GM19025 (cell line): ENCODE data around the gene KDR.

Experiments
- ATAC-seq: cut with Tn5 transposase; IDR thresholded peaks from one replicate; pipeline ENCODE4 v1.9.1; 2021; ENCODE audit warnings: mild to moderate bottlenecking, low read depth, moderate library complexity; ENCODE audit not compliant: unreplicated experiment

The KDR gene

GRCh38 chr4:55125087-55125721, at the start of gene KDR:
Gene KDR, minus strand, starts transcription at chr4:55125595. Its CDS starts 302 bp downstream, at chr4:55125293.
- ATAC-seq: no peak

- no peak for ATAC-seq
Observed at GRCh38 chr4:55173580-55173979, 48.2 kb upstream of the KDR start.

GRCh38 chr4:55172694-55173287, 47.4 kb upstream of the KDR start:
- ATAC-seq: no peak

DNA sequence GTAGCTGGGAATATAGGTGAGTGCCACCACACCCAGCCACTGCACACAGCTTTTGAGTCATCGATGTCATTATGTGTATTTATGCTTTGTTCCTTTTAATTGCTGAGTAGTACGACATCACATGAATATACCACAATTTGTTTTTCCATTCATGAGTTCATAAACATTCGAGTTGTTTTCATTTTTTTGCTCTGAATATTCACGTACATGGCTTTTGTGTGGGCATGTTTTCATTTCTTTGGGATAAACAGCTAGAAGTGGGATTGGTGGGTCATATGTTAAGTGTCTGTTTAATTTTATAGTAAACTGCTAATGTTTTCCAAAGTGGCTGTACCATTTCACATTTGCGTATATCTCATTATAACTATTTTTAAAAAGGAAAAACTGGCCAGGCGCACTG, 45.1 kb upstream of the KDR start:
- ATAC-seq: no peak

GRCh38 chr4:55169352-55169961, 44.1 kb upstream of the KDR start:
- no peak for ATAC-seq

DNA sequence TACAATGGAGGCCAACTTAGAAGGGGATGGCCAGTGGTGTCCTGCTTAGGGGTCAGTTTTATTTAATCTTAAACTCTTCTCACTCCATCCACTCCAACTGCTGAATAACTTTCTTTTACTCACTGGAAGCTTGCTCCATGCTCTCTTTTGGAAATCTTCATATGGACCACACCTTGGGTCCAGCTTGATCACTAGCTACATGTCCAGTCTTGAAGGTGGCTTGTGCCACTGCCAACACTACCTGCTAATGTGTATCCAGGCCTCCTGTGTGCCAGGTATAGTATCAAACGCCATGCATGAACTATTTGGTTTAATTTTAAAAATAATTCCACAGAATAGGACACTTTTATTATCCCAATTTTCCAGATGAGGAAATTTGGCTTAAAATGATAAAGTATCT, 37.0 kb upstream of the KDR start:
- no peak for ATAC-seq

- ATAC-seq: no peak
Observed at GRCh38 chr4:55161739-55162138, 36.3 kb upstream of the KDR start.

GRCh38 chr4:55159851-55160250, 34.5 kb upstream of the KDR start:
- ATAC-seq: no peak

DNA sequence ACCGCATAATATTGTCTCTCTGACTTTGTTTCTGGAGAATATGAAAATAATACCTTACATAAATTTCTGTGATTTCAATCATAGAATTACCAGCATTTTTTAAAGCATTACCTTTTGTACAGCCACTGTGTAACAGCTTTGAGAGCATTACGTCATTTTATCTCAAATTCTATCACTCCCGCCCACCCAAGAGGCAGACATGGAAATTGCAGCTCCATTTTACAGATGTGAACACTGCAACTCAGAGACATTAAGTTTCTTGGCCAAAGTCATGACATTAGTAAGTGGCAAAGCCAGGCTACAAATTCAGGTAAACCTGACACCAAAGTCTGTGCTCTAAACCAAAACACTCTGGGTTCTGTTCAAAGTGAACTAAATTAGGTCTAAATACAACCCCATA, 33.6 kb upstream of the KDR start:
- no peak for ATAC-seq

- ATAC-seq: no peak
Observed at GRCh38 chr4:55157559-55158277, 32.3 kb upstream of the KDR start.

- no peak for ATAC-seq
Observed at GRCh38 chr4:55154933-55155332, 29.5 kb upstream of the KDR start.

GRCh38 chr4:55154290-55154880, 29.0 kb upstream of the KDR start:
- ATAC-seq: no peak

DNA sequence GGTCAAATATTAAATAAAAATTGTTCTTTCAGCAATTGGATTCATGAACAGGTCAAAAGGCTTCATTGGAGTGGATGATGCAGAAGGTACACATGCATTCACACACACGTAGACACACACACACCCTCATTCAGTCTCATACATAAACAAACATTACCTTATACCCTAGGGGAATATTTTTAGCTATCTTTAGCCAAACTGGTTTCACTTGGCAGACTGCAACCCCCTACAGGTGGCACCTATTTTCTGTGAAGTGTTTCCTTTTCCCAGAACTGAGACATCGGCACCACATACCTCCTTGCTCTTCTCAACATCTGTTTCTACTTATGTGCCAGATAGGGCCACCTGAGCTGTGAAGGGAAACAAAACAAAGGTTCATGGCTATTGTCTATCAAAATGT, 18.5 kb upstream of the KDR start:
- no peak for ATAC-seq

- ATAC-seq: no peak
Observed at GRCh38 chr4:55138367-55138766, 13.0 kb upstream of the KDR start.

GRCh38 chr4:55136634-55137033, 11.2 kb upstream of the KDR start:
- ATAC-seq: no peak

DNA sequence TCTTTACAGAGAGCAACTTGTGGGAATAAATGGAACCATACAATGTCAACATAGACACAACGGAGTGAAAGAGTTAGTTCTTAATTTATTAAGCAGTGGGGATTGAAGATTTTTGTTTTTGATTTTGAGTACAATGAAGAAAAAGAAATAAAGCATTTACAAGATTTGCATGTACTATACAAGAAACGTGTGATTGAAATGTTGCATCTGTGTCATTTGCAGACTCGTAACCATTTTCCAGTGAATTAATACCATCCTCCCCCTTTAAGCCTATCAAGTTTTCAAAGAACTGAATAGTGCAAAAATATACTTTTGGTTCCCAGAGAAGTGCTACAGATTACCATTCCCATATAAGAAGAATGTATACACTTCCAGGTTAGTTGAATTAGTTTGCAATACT, 8.6 kb upstream of the KDR start:
- ATAC-seq: no peak

DNA sequence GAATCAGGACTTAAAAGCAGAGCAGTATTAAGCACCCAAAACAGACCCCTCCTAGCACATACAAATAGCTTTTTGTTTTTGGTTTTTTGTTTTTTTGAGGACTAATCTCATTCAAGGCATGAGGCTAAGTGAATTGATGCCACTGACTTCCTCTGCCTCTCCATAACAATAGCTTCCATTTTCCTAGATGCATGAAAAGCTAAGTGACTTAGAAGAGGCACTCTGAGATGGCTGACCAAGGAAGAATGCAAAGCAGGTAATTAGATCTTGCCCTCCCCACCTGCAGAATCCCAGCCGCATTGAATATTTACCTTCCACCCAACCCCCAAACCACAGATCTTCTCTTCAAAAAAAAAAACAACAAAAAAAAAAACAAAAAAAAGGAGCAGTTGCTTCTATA, 7.4 kb upstream of the KDR start:
- ATAC-seq: no peak

DNA sequence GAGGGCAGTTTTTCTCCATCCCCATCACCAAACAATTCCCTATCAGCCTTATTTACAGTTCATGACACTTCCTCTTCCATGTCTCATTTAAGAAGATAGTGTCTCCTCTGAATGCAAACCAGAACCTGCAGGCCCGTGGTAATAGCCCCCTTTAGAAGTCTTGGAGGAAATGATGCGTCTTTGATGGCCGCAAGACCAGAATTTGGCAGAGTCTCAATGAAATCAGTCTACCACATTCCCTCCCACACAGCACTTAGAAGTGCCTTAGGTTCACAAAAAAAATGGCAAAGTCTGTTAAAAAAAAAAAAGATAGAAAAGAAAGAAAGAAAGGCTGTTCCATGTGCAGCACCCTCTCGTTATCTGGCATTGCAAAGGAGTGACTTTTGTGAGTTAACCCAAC, 2.1 kb upstream of the KDR start:
- ATAC-seq: no peak

DNA sequence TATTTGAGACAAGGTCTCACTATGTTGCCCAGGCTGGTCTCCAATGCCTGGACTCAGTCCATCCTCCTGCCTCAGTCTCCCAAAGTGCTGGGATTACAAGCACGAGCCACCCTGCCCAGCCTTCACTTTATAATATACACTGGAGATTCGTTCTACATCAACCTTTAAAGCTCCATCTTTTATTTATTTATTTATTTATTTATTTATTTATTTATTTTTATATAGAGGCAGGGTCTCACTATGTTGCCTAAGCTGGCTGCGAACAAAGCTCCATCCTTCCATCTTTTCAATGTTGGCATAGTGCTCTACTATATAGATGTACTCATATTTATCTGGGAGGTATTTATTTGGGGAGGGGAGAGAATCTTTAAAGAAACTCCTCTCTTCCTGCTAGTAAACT, 1.7 kb upstream of the KDR start:
- no peak for ATAC-seq

DNA sequence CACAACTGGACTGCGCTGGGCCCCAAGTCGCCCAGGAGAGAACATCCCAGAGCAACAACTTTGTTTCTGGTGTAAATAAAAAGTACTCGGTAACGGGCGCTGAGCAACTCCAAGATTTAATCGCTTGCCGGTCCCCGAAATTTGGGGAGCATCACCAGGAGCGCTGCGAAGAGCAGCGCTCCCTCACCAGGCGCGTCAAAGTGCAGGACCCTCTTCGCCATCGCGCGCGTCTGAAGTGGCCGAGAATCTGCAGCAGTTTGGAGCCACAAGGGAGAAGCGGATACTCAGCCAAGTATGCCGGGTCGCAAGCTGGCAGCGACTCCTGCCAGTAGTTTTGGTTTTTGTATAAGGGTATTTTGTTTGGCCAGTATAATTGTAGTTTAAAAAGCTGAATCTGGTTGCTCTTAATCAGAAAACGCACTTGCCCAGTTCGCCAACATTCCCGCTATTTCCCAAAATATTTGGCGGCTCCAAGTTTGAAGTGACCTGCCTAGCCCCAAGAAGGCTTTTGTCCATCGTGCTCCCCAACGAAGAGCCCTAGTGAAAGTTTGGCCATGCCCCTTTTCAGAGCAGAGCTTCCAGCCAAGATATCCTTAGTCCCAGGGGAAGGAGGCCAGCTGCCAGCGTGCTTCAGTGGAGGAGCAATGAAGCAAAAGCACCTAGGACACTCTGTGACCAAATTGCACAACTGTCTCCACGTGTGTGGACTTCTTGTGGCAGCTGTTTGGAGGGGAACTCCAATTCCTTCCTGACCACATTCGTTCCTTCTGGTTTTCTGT, 557 bp upstream of the KDR start:
- ATAC-seq: no peak
